ENCODE results near the gene ZFP91. TPM values are rescaled to one million over a fixed set of nuclear protein-coding genes. Genes with fewer than 3 reads are reported as not detected.

Gene ZFP91
- total RNA-seq, 1 experiment from 2014 or later: 86.2 TPM

DNA sequence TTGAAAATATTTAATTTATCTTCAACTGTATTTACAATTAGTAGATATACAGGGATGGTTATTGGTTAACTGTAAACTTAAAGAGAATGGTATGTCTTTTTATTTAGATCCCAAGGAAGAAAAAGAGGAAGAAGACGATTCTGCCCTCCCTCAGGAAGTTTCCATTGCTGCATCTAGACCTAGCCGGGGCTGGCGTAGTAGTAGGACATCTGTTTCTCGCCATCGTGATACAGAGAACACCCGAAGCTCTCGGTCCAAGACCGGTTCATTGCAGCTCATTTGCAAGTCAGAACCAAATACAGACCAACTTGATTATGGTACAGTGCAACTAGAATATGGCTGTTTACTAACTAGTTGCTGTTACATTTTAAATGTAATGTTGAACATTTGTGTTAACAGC is 30.9 kb downstream of the ZFP91 start:
- Mint-ChIP-seq H3K27me3 (ENCODE audit: insufficient read depth, unreplicated experiment) (no peaks in the 10 kb centered on the region), H3K36me3 (ENCODE audit: insufficient read depth, unreplicated experiment) (peaks cover 61% of the 10 kb centered on the region), H3K4me3 (ENCODE audit: unreplicated experiment) (no peak overlapping the region), H3K9me3 (ENCODE audit: unreplicated experiment) (no peaks in the 10 kb centered on the region), H3K27ac (ENCODE audit: low read depth, unreplicated experiment) (no peak overlapping the region), H3K4me1 (ENCODE audit: insufficient read depth, unreplicated experiment) (peaks cover 13% of the 10 kb centered on the region)
- no peak for DNase-seq (ENCODE audit: unreplicated experiment)
- intact Hi-C loops (cut with micrococcal nuclease): no loop called here
- CTCF ChIA-PET: interaction anchor here (0.6 kb wide), 1 partner anchor 97 kb away, joined by 6 read pairs; no protein-coding TSS in a partner anchor
- POLR2A ChIA-PET: interaction anchor here (0.6 to 1.6 kb wide), 3 partner anchors 13 to 17 kb away, joined by 3 read pairs; no protein-coding TSS in a partner anchor
- BruUV-seq (replicated peaks): no TSS peak
- TF ChIP-seq, protein P1, sequence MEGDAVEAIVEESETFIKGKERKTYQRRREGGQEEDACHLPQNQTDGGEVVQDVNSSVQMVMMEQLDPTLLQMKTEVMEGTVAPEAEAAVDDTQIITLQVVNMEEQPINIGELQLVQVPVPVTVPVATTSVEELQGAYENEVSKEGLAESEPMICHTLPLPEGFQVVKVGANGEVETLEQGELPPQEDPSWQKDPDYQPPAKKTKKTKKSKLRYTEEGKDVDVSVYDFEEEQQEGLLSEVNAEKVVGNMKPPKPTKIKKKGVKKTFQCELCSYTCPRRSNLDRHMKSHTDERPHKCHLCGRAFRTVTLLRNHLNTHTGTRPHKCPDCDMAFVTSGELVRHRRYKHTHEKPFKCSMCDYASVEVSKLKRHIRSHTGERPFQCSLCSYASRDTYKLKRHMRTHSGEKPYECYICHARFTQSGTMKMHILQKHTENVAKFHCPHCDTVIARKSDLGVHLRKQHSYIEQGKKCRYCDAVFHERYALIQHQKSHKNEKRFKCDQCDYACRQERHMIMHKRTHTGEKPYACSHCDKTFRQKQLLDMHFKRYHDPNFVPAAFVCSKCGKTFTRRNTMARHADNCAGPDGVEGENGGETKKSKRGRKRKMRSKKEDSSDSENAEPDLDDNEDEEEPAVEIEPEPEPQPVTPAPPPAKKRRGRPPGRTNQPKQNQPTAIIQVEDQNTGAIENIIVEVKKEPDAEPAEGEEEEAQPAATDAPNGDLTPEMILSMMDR (IDR thresholded peaks at IDR 0.05; ENCODE audit: unreplicated experiment): no peak

GRCh38 chr11:58613228-58613627 is 34.4 kb downstream of the ZFP91 start:
- Mint-ChIP-seq H3K4me1 (ENCODE audit: insufficient read depth, unreplicated experiment) (peaks cover 18% of the 10 kb centered on the region), H3K27me3 (ENCODE audit: insufficient read depth, unreplicated experiment) (no peaks in the 10 kb centered on the region), H3K27ac (ENCODE audit: low read depth, unreplicated experiment) (no peak overlapping the region), H3K4me3 (ENCODE audit: unreplicated experiment) (no peak overlapping the region), H3K9me3 (ENCODE audit: unreplicated experiment) (no peaks in the 10 kb centered on the region), H3K36me3 (ENCODE audit: insufficient read depth, unreplicated experiment) (peaks cover 89% of the 10 kb centered on the region)
- CTCF ChIA-PET: interaction anchor here (0.6 to 1.5 kb wide), 4 partner anchors 36 to 645 kb away, joined by 3 to 7 read pairs (median 4); no protein-coding TSS in a partner anchor
- intact Hi-C loops (cut with micrococcal nuclease): no loop called here
- POLR2A ChIA-PET: interaction anchor here (2.6 kb wide), 1 partner anchor 32 kb away, joined by 7 read pairs; no protein-coding TSS in a partner anchor
- TF ChIP-seq, protein P1 (IDR thresholded peaks at IDR 0.05; ENCODE audit: unreplicated experiment): no peak
- DNase-seq (ENCODE audit: unreplicated experiment): no peak
- no TSS peak for BruUV-seq (replicated peaks)

- Mint-ChIP-seq H3K27me3 (ENCODE audit: insufficient read depth, unreplicated experiment) (no peaks in the 10 kb centered on the region), H3K4me3 (ENCODE audit: unreplicated experiment) (no peak overlapping the region), H3K9me3 (ENCODE audit: unreplicated experiment) (no peaks in the 10 kb centered on the region), H3K27ac (ENCODE audit: low read depth, unreplicated experiment) (peak overlapping the region; percentile 81), H3K36me3 (ENCODE audit: insufficient read depth, unreplicated experiment) (peaks cover 96% of the 10 kb centered on the region), H3K4me1 (ENCODE audit: insufficient read depth, unreplicated experiment) (peaks cover 29% of the 10 kb centered on the region)
- POLR2A ChIA-PET: no interaction called here
- CTCF ChIA-PET: interaction anchor here (0.6 kb wide), 1 partner anchor 39 kb away, joined by 6 read pairs; no protein-coding TSS in a partner anchor
- BruUV-seq (replicated peaks): no TSS peak
- no peak for DNase-seq (ENCODE audit: unreplicated experiment)
- TF ChIP-seq, protein P1 (IDR thresholded peaks at IDR 0.05; ENCODE audit: unreplicated experiment): no peak
- intact Hi-C loops (cut with micrococcal nuclease): no loop called here
These were observed 36.7 kb downstream of the ZFP91 start for GRCh38 chr11:58615559-58615958.

- Mint-ChIP-seq H3K4me3 (ENCODE audit: unreplicated experiment) (no peak overlapping the region), H3K36me3 (ENCODE audit: insufficient read depth, unreplicated experiment) (peaks cover 88% of the 10 kb centered on the region), H3K27ac (ENCODE audit: low read depth, unreplicated experiment) (peak overlapping the region; percentile 81), H3K27me3 (ENCODE audit: insufficient read depth, unreplicated experiment) (no peaks in the 10 kb centered on the region), H3K4me1 (ENCODE audit: insufficient read depth, unreplicated experiment) (peaks cover 29% of the 10 kb centered on the region), H3K9me3 (ENCODE audit: unreplicated experiment) (no peaks in the 10 kb centered on the region)
- CTCF ChIA-PET: no interaction called here
- intact Hi-C loops (cut with micrococcal nuclease): no loop called here
- BruUV-seq (replicated peaks): no TSS peak
- TF ChIP-seq, protein P1 (IDR thresholded peaks at IDR 0.05; ENCODE audit: unreplicated experiment): no peak
- POLR2A ChIA-PET: no interaction called here
- DNase-seq (ENCODE audit: unreplicated experiment): peak; percentile 89
These were observed 37.7 kb downstream of the ZFP91 start for GRCh38 chr11:58616594-58616993.
